Neural crest cell (in vitro differentiated cells): ENCODE results near the gene SHISA9. TPM values are rescaled to one million over a fixed set of nuclear protein-coding genes. Genes with fewer than 3 reads are reported as not detected.

ENCODE experiments used
- DNase-seq: peaks from one replicate; pipeline ENCODE4 v3.0.0; 2021; ENCODE audit warnings: low read depth, mixed read lengths, low spot score
- H3K27ac Mint-ChIP-seq: one replicate; pipeline ENCODE4 v1.8.0; 2021; ENCODE audit warnings: mild to moderate bottlenecking, mixed read lengths; ENCODE audit not compliant: unreplicated experiment
- H3K27me3 Mint-ChIP-seq: 2 replicates; pipeline ENCODE4 v1.8.0; 2021; ENCODE audit warnings: low read depth, mild to moderate bottlenecking, mixed read lengths
- H3K36me3 Mint-ChIP-seq: 2 replicates; pipeline ENCODE4 v1.8.0; 2021; ENCODE audit warnings: low read depth, mild to moderate bottlenecking, mixed read lengths
- H3K4me1 Mint-ChIP-seq: 2 replicates; pipeline ENCODE4 v1.8.0; 2021; ENCODE audit warnings: mixed read lengths
- H3K4me3 Mint-ChIP-seq: one replicate; pipeline ENCODE4 v1.8.0; 2021; ENCODE audit warnings: mild to moderate bottlenecking, mixed read lengths
- H3K9me3 Mint-ChIP-seq: 2 replicates; pipeline ENCODE4 v1.8.0; 2021; ENCODE audit warnings: mixed read lengths
- CTCF ChIP-seq: fragments of 200-600 bp; sonication (generic); conservative IDR thresholded peaks from 2 replicates; pipeline ENCODE4 v1.5.0; 2021; ENCODE audit warnings: antibody characterized with exemption, mild to moderate bottlenecking
- total RNA-seq: library from RNA; stranded (reverse); gene quantifications from 2 replicates; pipeline ENCODE4 v1.2.1, GENCODE V29; 2021

The SHISA9 gene
- total RNA-seq, 1 donor from 2014 or later = 1.3 TPM

- no peaks in the 10 kb centered on the region for H3K4me1 Mint-ChIP-seq
- H3K27me3 Mint-ChIP-seq = peaks cover under 1% of the 10 kb centered on the region
- H3K36me3 Mint-ChIP-seq = no peaks in the 10 kb centered on the region
- no peaks in the 10 kb centered on the region for H3K9me3 Mint-ChIP-seq
- H3K4me3 Mint-ChIP-seq = no peak overlapping the region
- DNase-seq = no peak
- TF ChIP-seq CTCF = no peak
- no peak overlapping the region for H3K27ac Mint-ChIP-seq
These were observed 344.4 kb downstream of the SHISA9 start for GRCh38 chr16:13245713-13246377.

- H3K27ac Mint-ChIP-seq = no peak overlapping the region
- TF ChIP-seq CTCF = no peak
- no peak for DNase-seq
- H3K9me3 Mint-ChIP-seq = peaks cover 4% of the 10 kb centered on the region
- no peak overlapping the region for H3K4me3 Mint-ChIP-seq
- H3K4me1 Mint-ChIP-seq = peaks cover 12% of the 10 kb centered on the region
- H3K36me3 Mint-ChIP-seq = no peaks in the 10 kb centered on the region
- no peaks in the 10 kb centered on the region for H3K27me3 Mint-ChIP-seq
These were observed 353.7 kb downstream of the SHISA9 start for GRCh38 chr16:13254998-13255614.

- no peak overlapping the region for H3K27ac Mint-ChIP-seq
- no peaks in the 10 kb centered on the region for H3K4me1 Mint-ChIP-seq
- no peak for DNase-seq
- peaks cover 3% of the 10 kb centered on the region for H3K9me3 Mint-ChIP-seq
- no peaks in the 10 kb centered on the region for H3K36me3 Mint-ChIP-seq
- TF ChIP-seq CTCF = no peak
- peaks cover 33% of the 10 kb centered on the region for H3K27me3 Mint-ChIP-seq
- no peak overlapping the region for H3K4me3 Mint-ChIP-seq
These were observed 361.1 kb downstream of the SHISA9 start for GRCh38 chr16:13262270-13263090.

- Mint-ChIP-seq H3K36me3 (no peaks in the 10 kb centered on the region), H3K4me3 (no peak overlapping the region), H3K4me1 (no peaks in the 10 kb centered on the region), H3K27me3 (peaks cover 50% of the 10 kb centered on the region), H3K27ac (no peak overlapping the region), H3K9me3 (peaks cover 3% of the 10 kb centered on the region)
- TF ChIP-seq CTCF = no peak
- no peak for DNase-seq
These were observed 363.6 kb downstream of the SHISA9 start for GRCh38 chr16:13264749-13265552.

GRCh38 chr16:13269359-13269758 is 368.0 kb downstream of the SHISA9 start:
- no peak overlapping the region for H3K27ac Mint-ChIP-seq

More at GRCh38 chr16:13269359-13269758, 368.0 kb downstream of the SHISA9 start:
- Mint-ChIP-seq H3K4me3 (no peak overlapping the region), H3K36me3 (no peaks in the 10 kb centered on the region), H3K27me3 (peaks cover 47% of the 10 kb centered on the region), H3K9me3 (no peaks in the 10 kb centered on the region), H3K4me1 (no peaks in the 10 kb centered on the region)
- no peak for DNase-seq
- TF ChIP-seq CTCF = no peak
